Lower leg skin (tissue), 4 donors: Measurements from ENCODE around the gene SAMD8. TPM values are rescaled to one million over a fixed set of nuclear protein-coding genes. Genes with fewer than 3 reads are reported as not detected.
"Not testable (repeated sequence)": the region's sequence is repeated elsewhere in the genome, so short reads cannot be mapped to it uniquely, and the experiment has no call there.

ENCODE experiments used
- DNase-seq, 2 donors: peaks; one replicate each; pipeline ENCODE4 v3.0.0-alpha.2; 2019; ENCODE audit warnings: low spot score in 2 of 2
- H3K4me3 ChIP-seq: fragments of 200-600 bp; sonication (generic); 2 replicates; pipeline ENCODE4 v1.5.1; 2017; ENCODE audit warnings: mild to moderate bottlenecking, low read depth; ENCODE audit not compliant: poor library complexity, severe bottlenecking
- POLR2A ChIP-seq, 2 donors: fragments of 450-650 bp; IDR thresholded peaks; one replicate each; pipeline ENCODE4 v1.6.1; 2016 to 2017; ENCODE audit warnings: antibody characterized with exemption in 2 of 2, mild to moderate bottlenecking in 1 of 2, moderate library complexity in 1 of 2
- WGBS, 2 donors: methylation state at CpG; one replicate each; pipeline ENCODE4 v1.1.5; 2018; 5-methylcytosine and 5-hydroxymethylcytosine counted together
- intact Hi-C: fragments of 100-400 bp; cut with DNase I; formaldehyde crosslinking; loops from one replicate; pipeline ENCODE4 v1.15.0; 2023; ENCODE audit warnings: low total_unique reads
- total RNA-seq, 4 donors: library from RNA; depleted of rRNA; stranded (reverse); fragments of >200 nt; gene quantifications; one replicate each; pipeline ENCODE4 v1.1.0, GENCODE V29; 2016
- TF ChIP-seq, protein P1 (sequence below), 3 donors: fragments of 450-650 bp; IDR thresholded peaks; one replicate each; pipeline ENCODE4 v1.5.1; 2016; ENCODE audit warnings: antibody characterized with exemption in 3 of 3, mild to moderate bottlenecking in 3 of 3, moderate library complexity in 2 of 3

Gene SAMD8
- total RNA-seq, 4 donors from 2014 or later: 17.4 to 26.4 (median 23.2) TPM

DNA sequence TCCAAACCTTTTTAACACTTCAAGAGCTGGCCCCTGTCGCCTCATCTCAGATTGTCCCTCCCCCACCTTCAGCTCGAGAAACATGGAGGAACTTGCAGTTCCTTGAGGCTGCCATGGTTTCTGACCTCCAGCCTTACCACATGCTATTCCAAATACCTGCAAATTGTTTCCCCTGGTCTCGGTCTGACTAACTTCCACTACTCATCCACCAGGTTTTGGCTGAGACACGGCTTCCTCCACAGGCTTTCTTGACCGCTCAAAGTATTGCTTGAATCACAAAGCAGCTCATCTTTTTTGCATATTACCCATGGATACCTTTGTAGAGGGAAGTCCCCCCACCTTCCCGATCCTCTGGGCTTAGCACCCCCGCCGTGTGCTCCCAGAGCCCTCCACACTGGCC lies 5.2 kb upstream of the SAMD8 start:
- WGBS, 2 donors: 87 to 90% methylated on average over 8 of the region's 8 CpGs
- no peak for TF ChIP-seq POLR2A (IDR thresholded peaks at IDR 0.05)
- TF ChIP-seq, protein P1, sequence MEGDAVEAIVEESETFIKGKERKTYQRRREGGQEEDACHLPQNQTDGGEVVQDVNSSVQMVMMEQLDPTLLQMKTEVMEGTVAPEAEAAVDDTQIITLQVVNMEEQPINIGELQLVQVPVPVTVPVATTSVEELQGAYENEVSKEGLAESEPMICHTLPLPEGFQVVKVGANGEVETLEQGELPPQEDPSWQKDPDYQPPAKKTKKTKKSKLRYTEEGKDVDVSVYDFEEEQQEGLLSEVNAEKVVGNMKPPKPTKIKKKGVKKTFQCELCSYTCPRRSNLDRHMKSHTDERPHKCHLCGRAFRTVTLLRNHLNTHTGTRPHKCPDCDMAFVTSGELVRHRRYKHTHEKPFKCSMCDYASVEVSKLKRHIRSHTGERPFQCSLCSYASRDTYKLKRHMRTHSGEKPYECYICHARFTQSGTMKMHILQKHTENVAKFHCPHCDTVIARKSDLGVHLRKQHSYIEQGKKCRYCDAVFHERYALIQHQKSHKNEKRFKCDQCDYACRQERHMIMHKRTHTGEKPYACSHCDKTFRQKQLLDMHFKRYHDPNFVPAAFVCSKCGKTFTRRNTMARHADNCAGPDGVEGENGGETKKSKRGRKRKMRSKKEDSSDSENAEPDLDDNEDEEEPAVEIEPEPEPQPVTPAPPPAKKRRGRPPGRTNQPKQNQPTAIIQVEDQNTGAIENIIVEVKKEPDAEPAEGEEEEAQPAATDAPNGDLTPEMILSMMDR (IDR thresholded peaks at IDR 0.05): no peak
- DNase-seq: peak in 1 of 2 donors; percentile 37
- intact Hi-C loops: loop anchor here (10.0 kb wide), 1 partner anchor 841 kb away; no protein-coding TSS in a partner anchor
- H3K4me3 ChIP-seq: no peak overlapping the region

DNA sequence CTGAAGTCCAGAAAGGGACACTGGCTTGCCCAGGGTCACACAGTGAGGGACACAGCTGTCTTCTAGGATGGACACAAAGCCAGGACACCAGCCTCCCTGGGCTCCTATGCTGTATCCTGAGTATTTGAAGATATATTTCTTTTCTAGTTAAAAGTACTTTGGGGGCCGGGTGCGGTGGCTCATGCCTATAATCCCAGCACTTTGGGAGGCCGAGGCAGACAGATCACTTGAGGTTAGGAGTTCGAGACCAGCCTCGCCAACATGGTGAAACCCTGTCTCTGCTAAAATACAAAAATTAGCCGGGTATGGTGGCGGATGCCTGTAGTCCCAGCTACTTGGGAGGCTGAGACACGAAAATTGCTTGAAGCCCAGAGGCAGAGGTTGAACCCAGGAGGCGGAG lies 4.6 kb upstream of the SAMD8 start:
- intact Hi-C loops: loop anchor here (10.0 kb wide), 1 partner anchor 842 kb away; no protein-coding TSS in a partner anchor
- peak in 1 of 2 donors; percentile 78 for DNase-seq
- not testable (repeated sequence) for H3K4me3 ChIP-seq
- 96 to 97% methylated on average over 9 of the region's 9 CpGs for WGBS, 2 donors

DNA sequence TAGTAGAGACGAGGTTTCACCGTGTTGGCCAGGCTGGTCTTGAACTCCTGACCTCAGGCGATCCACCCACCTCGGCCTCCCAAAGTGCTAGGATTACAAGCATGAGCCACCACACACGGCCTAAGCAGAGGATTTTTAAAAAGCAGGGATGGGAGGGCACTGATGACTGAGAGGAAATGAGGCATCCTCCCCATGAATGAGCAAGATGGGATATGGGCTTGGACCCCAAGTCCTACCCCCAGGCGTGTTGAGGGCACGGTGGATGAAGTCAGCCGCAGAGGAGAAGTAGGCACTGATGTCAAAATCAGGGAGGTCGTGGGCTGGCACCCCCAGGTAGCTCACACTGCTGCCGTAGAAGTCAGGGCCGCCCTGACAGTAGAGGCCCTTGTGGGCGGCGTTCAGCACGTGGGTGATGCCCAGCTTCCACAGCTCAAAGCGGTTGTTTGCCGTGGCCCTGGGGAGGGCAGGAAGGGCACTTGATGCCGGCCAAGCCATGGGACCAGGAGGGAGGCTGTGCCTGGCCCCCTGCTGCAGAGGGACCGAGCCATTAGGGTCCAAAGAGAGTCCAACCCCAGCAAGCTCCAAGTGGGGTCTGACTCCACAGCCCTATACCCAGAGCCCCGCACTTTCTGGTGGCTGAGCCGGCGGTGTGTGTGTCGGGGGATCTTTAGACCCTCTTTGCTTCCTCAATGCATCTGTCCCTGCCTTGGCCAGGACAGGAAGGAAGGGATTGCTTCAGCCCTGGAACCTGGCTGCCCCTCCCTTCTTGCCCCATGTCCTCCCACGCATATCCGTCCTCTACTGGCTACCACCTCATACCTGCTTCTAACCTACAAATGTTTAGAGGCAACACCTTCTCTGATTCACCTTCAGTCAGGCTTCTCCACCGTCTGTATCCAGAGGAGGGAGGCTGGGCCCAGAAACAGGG lies 3.4 kb upstream of the SAMD8 start:
- WGBS, 2 donors: 85 to 87% methylated on average over 23 to 25 of the region's 25 CpGs
- H3K4me3 ChIP-seq: no peak overlapping the region
- DNase-seq: peak in 1 of 2 donors; percentile 77
- intact Hi-C loops: loop anchor here (10.0 kb wide), 1 partner anchor 843 kb away; no protein-coding TSS in a partner anchor
- no peak for TF ChIP-seq POLR2A (IDR thresholded peaks at IDR 0.05)
- TF ChIP-seq, protein P1 (IDR thresholded peaks at IDR 0.05): no peak

DNA sequence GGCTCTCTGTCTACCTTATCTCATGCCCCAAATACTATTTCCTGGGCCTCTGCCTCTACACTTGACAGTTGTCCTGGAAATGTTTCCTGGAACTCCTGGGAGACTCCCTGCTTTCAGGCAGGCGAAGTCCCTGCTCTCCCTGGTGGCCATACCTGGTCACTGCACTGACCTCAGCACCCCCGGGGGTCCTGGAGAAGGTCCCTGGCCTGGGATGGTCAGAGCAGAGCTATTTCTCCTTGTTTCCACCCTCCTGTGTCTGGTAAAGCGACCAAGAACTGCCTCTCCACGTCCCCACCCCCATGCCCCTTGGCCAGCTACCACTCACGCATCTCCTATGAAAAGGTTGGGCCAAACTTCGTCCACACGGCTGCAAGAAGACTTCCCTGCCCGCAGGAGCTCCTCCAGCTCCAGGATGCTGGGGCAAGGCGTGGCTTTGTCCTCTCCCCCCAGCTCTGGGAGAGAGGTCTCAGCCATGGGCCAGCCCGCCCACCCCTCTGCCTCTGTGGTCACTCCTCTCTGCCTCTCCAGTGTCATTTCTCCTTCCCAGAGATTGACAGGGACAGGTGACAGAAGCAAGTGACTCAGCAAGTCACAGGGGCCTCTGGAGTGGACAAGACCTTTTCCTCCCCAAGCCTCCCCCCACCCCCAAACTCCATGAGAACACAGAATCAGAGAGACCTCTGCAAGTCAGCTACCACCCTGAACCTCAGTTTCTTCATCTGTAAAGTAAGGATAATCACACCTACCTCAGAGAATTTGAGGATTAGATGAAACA lies 2.6 kb upstream of the SAMD8 start:
- WGBS, 2 donors: 66 to 80% methylated on average over 10 of the region's 10 CpGs
- intact Hi-C loops: loop anchor here (10.0 kb wide), 1 partner anchor 844 kb away; no protein-coding TSS in a partner anchor
- peak in 1 of 2 donors; percentile 85 for DNase-seq
- H3K4me3 ChIP-seq: no peak overlapping the region
- TF ChIP-seq POLR2A (IDR thresholded peaks at IDR 0.05): no peak
- TF ChIP-seq, protein P1 (IDR thresholded peaks at IDR 0.05): no peak

DNA sequence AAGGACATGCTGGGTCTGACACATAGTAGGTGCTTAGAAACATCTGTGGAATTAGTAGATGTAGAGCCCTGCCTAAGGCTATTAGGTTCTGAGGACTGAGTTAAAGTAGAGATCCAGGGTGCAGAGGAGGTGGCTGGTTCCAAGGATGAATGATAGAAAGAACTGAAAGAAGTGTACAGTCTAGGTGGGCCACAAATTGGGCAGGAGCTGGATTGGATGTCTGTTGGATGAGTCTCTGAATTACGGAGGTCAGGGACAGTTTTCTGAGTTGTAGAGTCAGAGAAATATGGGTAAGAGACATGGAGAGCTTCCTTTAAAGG lies 2.0 kb upstream of the SAMD8 start:
- intact Hi-C loops: loop anchor here (10.0 kb wide), 1 partner anchor 845 kb away; no protein-coding TSS in a partner anchor
- no peak overlapping the region for H3K4me3 ChIP-seq
- WGBS, 2 donors: 89 to 93% methylated on average over 1 of the region's 1 CpG
- TF ChIP-seq, protein P1 (IDR thresholded peaks at IDR 0.05): no peak
- no peak for TF ChIP-seq POLR2A (IDR thresholded peaks at IDR 0.05)
- DNase-seq: peak in 1 of 2 donors; percentile 15
